Body of pancreas (tissue), 4 donors: Measurements from ENCODE around the gene DTYMK.

Source experiments
- CTCF ChIP-seq, 7 experiments: fragments of 450-650 bp in 4 of 7; fragments of 200-600 bp in 3 of 7; sonication (generic) in 3 of 7; IDR thresholded peaks; one replicate each; pipeline ENCODE4 v1.5.1; 2016 to 2019; ENCODE audit warnings: antibody characterized with exemption in 7 of 7
- POLR2A ChIP-seq, 3 donors: fragments of 450-650 bp; IDR thresholded peaks; one replicate each; pipeline ENCODE4 v1.6.1; 2016; ENCODE audit warnings: antibody characterized with exemption in 3 of 3, mild to moderate bottlenecking in 2 of 3

DNA sequence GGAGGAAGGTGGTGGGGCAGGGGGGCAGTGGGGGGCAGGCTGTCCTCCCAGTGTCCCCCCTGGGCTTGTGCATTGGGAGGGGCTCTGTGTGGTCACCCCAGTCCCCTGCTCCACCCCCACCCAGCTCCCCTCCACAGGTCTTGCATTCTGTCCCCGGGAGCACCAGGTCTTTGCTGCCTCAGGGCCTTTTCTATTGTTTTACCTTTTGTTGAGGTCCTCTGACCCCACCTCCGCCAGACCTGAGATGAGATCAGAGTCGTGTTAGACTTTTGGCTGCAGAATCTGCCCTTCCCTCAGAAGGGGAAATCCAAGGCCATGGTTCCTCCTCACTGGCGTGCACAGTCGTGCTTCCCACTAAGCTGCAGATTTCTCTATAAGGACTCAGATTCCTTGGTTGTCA is 28.3 kb downstream of the DTYMK start:
- no peak for TF ChIP-seq CTCF (IDR thresholded peaks at IDR 0.05)
- TF ChIP-seq POLR2A (IDR thresholded peaks at IDR 0.05) = no peak
